ENCODE measurements around the gene HABP2.

HABP2 gene

DNA sequence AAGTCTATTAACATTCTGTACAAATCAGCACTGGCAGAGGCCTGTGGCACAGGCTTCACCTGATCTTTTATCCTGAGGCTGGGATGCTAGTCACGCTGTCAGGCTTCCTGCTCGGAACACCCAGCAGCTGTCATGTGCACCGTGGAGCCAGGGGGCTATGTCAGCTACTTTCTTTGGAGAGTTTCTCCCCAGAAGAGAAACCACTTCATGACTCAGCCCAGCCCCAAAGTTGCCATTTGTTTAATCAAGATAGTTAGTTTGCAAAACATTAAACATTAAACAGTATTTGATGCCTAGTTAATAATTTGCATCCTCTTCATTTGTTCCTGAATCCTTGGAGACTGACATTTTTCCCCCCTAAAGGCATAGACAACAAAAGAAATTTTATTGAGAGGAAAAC is at the start of gene HABP2:
Gene HABP2, plus strand, starts transcription at position 353 of the 400 bp plus-strand sequence. CDS start 69 bp downstream, outside the sequence.
- no peak for DNase-seq

DNA sequence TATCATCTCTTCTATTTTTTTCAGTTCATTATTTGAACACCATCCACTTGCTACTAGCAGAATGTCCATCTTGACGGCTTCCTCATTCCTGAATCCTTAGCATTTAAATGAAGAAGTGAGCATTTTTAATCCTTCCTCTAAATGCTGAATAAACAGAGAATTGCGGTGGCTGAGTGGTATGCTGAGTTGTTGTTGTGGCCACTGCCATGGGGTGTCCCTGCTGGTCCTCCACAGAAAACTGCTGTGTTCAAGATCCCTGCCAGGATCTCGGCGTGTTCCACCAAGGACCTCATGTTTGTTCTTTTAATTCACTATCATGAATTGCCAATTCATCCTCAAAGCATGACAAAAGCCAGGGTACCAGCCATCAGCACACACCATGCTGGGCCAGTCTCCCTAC is 48.9 kb upstream of the HABP2 start:
- DNase-seq: no peak

DNA sequence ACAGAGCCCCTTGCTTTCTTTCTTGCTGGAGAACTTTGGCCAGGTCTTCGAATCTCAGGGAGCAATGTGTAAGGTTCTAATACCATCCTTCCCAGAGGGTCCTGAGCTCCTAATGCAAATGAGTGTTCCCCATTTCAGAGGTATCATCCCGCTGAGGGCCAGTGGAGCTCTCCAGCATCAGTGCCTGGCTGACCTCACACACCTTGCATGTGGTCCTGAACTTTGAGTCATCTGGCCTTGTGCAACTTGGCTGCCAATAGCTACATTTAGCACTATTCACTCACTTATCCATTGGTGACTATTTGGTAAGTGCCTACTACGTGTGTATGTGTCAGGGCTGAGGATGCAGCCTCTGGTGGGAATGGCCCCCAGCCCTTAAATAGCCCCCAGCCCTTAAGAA is 48.4 kb upstream of the HABP2 start:
- DNase-seq: no peak

DNA sequence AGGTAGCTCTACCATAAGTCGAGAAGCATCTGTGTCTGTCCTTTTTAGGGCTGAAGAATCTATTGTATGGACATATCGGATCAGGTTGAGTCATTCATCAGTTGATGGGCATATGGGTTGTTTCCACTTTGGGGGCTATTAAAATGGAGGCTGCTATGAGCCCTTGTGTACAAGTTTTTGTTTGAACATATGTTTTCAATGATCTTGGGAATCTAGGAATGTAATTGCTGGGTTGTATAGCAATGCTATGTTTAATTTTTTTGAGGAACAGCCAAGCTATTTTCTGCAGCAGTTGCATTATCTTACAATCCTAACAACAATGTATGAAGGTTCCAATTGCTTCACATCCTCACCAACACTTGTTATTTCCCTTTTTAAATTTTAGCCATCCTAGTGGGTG is 46.4 kb upstream of the HABP2 start:
- DNase-seq: no peak

GRCh38 chr10:113511419-113511818 is 41.4 kb upstream of the HABP2 start:
- DNase-seq: no peak

GRCh38 chr10:113515161-113515560 is 37.7 kb upstream of the HABP2 start:
- DNase-seq: no peak

DNA sequence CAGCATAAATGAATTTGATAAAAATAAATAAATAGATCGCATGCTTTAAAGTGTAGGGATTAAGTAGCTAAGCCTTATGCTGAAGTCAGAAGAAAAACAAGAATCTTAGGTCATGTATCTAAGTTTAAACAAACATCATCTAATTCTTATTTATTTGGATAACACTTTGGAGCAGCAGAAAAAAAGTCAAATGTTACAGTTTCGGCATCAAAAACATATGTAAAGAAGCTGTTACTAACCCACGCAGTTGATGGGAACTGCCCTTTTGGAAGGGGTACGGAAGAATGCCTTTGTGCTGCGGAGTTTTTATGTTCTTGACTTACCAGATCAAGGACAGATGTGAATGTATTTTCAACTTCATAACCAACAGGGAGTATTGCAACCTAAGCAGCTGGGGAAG is 37.3 kb upstream of the HABP2 start:
- DNase-seq: no peak

- DNase-seq: no peak
Measured at GRCh38 chr10:113516061-113516460, 36.8 kb upstream of the HABP2 start.

- DNase-seq: no peak
Measured at GRCh38 chr10:113517165-113517900, 35.5 kb upstream of the HABP2 start.

- no peak for DNase-seq
Measured at GRCh38 chr10:113517901-113518260, 35.0 kb upstream of the HABP2 start.

- no peak for DNase-seq
Measured at GRCh38 chr10:113518415-113518814, 34.4 kb upstream of the HABP2 start.

- DNase-seq: no peak
Measured at GRCh38 chr10:113518816-113519591, 33.8 kb upstream of the HABP2 start.

GRCh38 chr10:113519681-113520115 is 33.2 kb upstream of the HABP2 start:
- DNase-seq: no peak

GRCh38 chr10:113520261-113520660 is 32.6 kb upstream of the HABP2 start:
- no peak for DNase-seq

DNA sequence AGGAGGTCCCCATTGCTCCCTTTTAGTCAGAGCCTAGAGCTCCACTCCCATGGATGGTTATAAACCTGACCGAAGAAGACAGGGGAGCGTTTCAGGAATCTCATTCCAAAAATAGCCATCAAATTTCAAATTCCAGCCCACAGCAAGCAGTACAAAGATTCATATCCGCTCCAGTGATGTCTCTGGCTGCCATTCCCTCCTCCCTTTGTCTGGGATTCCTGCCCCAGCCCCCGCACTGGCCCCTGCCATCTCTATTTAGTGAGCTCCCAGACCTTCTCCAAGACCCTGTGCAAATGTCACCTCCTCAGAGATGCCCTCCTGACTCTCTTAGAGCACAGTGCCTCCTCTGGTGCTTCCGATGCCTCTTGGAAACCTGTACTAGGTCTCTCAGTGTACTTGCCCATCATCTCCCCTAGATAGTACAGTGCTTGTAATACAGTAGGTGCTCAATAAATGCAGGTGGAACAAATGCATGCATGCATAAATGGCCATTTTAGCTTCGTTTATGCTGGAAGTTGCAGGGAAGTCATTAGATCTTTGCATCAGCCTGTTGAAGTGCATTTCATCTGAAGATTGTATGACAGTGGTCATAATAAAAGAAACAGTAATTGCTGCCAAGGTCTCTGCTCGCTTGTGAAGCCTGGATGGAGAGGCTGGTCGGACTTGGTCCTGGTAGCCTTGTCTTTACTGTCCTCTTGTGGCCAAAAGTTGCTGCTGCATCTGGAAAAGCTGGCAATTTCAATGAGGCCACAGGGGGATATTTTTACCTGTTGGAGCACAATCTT is 32.0 kb upstream of the HABP2 start:
- no peak for DNase-seq

DNA sequence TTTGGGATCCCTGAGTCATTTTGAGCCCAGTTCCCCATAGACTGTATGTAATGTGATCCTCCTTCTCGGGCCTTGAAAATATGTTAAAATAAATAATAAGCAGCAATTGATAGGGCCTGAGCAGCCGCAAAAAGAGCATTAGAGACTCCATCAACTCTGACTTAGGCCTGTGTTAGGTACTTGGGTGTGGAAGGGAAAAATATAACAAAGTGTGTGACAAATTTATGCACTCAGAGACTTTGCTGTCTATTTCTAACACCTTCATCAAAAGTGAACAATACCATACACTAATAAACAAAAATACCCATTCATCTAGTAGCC is 31.4 kb upstream of the HABP2 start:
- DNase-seq: no peak

- DNase-seq: no peak
Measured at GRCh38 chr10:113522460-113522859, 30.4 kb upstream of the HABP2 start.

- no peak for DNase-seq
Measured at GRCh38 chr10:113523071-113523470, 29.8 kb upstream of the HABP2 start.

- no peak for DNase-seq
Measured at GRCh38 chr10:113523628-113524027, 29.2 kb upstream of the HABP2 start.

DNA sequence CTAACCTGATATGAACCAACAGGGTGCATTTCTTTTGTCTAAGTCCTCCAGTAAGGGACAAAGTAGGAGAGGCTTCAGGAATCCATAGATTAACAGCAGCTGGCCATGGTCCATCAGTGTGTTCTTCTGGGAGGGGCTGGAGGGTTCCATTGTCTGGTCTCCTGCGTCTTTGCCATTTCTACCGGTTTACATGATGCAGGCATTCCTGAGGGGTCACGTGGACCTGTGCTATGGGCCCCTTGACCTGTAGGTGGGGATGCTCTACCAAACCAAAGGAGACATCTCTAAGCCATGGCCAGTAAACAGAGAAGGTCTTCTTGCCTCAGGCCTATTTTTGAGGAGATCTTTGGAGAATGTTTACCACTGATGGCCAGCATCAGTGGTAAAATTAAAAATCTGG is 28.7 kb upstream of the HABP2 start:
- DNase-seq: no peak

DNA sequence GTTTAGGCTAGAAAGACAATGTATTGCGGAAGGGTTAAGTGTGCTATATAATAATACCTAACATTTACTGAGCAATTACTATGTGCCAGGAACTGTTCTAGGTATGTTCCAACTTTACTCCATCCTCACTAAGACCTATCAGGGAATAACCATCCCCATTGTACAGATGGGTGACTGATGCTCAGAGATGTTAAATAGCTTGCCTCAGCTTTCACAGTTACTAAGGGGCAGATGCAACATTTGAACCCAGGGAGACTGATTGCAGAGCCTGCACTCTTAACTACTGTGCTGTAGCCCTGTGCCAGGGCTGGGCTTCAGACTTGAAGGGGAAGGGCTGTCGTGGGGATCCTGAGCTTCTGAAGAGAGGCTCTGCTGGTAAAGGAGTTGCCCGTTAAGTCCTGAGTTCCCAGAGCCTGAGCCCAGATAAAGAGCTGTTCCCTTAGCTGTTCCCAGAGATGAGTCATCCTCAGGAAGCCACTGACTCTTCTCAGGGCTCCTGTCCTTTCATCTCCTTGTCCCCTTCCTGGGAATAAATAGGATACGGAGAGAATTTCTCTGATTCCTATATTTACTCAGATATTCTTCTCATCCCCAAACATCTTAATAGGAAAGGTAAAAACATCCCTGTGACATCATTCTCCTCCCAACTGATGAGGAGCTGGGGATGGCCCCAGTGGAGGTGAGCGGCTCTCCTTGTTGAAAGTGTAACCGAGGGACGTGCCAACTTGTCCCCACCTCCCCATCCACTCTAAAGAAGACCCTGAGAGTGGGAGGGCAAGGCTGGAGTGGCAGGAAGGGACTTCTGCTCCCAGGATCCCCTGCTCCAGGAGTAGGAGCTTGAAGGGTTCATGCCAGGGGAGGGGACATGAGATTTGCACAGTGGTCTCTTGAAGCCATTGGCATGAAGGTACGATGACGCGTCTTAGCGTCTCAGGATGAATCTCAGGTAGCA is 28.0 kb upstream of the HABP2 start:
- DNase-seq: no peak

DNA sequence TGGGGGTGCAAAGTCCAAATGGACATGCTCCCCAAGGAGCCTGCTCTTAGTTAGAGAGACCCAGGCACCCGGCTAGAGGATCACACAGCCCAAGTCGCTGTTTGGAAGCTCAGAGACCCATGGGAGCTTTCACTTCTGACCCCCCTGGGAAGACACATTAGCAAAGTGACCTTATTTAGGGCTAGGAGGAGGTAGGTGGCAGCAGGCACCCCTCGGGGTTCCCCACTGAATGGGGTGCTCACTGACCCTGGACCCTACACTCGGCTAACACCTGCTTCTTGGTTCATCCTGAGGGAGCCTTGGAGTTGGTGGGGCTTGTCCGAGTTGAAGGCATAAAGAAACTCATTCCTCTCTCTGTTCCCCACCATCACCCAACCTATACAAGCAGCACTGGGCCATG is 27.1 kb upstream of the HABP2 start:
- no peak for DNase-seq

Measured in DMS 273 treated with DMSO at 0.1 percent for 48 hours (cell line).